Liver (tissue), 9 donors: Measurements from ENCODE around the gene SHROOM1. TPM values are rescaled to one million over a fixed set of nuclear protein-coding genes. Genes with fewer than 3 reads are reported as not detected.
A peak's percentile ranks its signal among the peaks of the same experiment; 100 is the strongest.

Experiments used
- DNase-seq: peaks from one replicate; pipeline ENCODE4 v3.0.0-alpha.2; 2017; ENCODE audit warnings: low spot score
- H3K27ac ChIP-seq, 2 donors: one replicate each; pipeline ENCODE4 v1.7.0; 2013; ENCODE audit warnings: inconsistent platforms in 2 of 2, low read length in 2 of 2, control low read depth in 1 of 2, low read depth in 1 of 2, mild to moderate bottlenecking in 1 of 2
- H3K27me3 ChIP-seq, 4 donors: one replicate each; pipeline versions ENCODE4 v1.6.1 to v1.7.0; 2013; ENCODE audit warnings: low read length in 3 of 4, inconsistent platforms in 1 of 4, mild to moderate bottlenecking in 1 of 4, moderate library complexity in 1 of 4; ENCODE audit not compliant: control insufficient read depth in 4 of 4, insufficient read depth in 4 of 4
- H3K36me3 ChIP-seq, 4 donors: one replicate each; pipeline versions ENCODE4 v1.6.1 to v1.7.0; 2013; ENCODE audit warnings: low read length in 3 of 4, mild to moderate bottlenecking in 3 of 4, low read depth in 1 of 4, moderate library complexity in 1 of 4; ENCODE audit not compliant: control insufficient read depth in 4 of 4, insufficient read depth in 3 of 4
- H3K4me1 ChIP-seq, 4 donors: one replicate each; pipeline versions ENCODE4 v1.6.1 to v1.7.0; 2013; ENCODE audit warnings: low read length in 3 of 4, mild to moderate bottlenecking in 3 of 4, moderate library complexity in 1 of 4; ENCODE audit not compliant: control insufficient read depth in 4 of 4, insufficient read depth in 4 of 4
- H3K4me3 ChIP-seq, 3 donors: one replicate each; pipeline versions ENCODE4 v1.6.1 to v1.7.0; 2013; ENCODE audit warnings: low read length in 3 of 3, control low read depth in 1 of 3, low read depth in 1 of 3, mild to moderate bottlenecking in 1 of 3
- H3K9ac ChIP-seq, 2 donors: one replicate each; pipeline ENCODE4 v1.7.0; 2013; ENCODE audit warnings: low read length in 2 of 2, mild to moderate bottlenecking in 2 of 2, moderate library complexity in 2 of 2, control low read depth in 1 of 2, low read depth in 1 of 2
- H3K9me3 ChIP-seq, 4 donors: one replicate each; pipeline versions ENCODE4 v1.6.1 to v1.7.0; 2013; ENCODE audit warnings: low read length in 3 of 4; ENCODE audit not compliant: control insufficient read depth in 4 of 4
- ATF3 ChIP-seq: IDR thresholded peaks from 2 replicates; pipeline ENCODE4 v1.6.1; 2016; ENCODE audit warnings: antibody characterized with exemption
- FOXA1 ChIP-seq: IDR thresholded peaks from 2 replicates; pipeline ENCODE4 v1.6.1; 2016; ENCODE audit warnings: antibody characterized with exemption
- FOXA2 ChIP-seq: IDR thresholded peaks from 2 replicates; pipeline ENCODE4 v1.6.1; 2016; ENCODE audit warnings: antibody characterized with exemption
- HNF4A ChIP-seq, 2 donors: conservative IDR thresholded peaks; 2 replicates each; pipeline ENCODE4 v1.6.1; 2016; ENCODE audit warnings: antibody characterized with exemption in 2 of 2, mild to moderate bottlenecking in 2 of 2
- HNF4G ChIP-seq: IDR thresholded peaks from 2 replicates; pipeline ENCODE4 v1.6.1; 2016; ENCODE audit warnings: antibody characterized with exemption
- JUND ChIP-seq, 2 donors: IDR thresholded peaks; 2 replicates each; pipeline ENCODE4 v1.6.1; 2016; ENCODE audit warnings: antibody characterized with exemption in 2 of 2
- NR2F2 ChIP-seq: IDR thresholded peaks from 2 replicates; pipeline ENCODE4 v1.6.1; 2016; ENCODE audit warnings: antibody characterized with exemption
- RAD21 ChIP-seq, 2 donors: IDR thresholded peaks; 2 replicates each; pipeline ENCODE4 v1.6.1; 2016; ENCODE audit warnings: antibody characterized with exemption in 2 of 2, mild to moderate bottlenecking in 2 of 2
- REST ChIP-seq: IDR thresholded peaks from 2 replicates; pipeline ENCODE4 v1.6.1; 2016; ENCODE audit warnings: antibody characterized with exemption, mild to moderate bottlenecking
- RXRA ChIP-seq, 2 donors: IDR thresholded peaks; 2 replicates each; pipeline ENCODE4 v1.6.1; 2017 to 2018; ENCODE audit warnings: antibody characterized with exemption in 2 of 2, mild to moderate bottlenecking in 1 of 2
- YY1 ChIP-seq: IDR thresholded peaks from 2 replicates; pipeline ENCODE4 v1.6.1; 2016; ENCODE audit warnings: antibody characterized with exemption, mild to moderate bottlenecking
- WGBS: extraction: QIAGEN DNeasy Blood & Tissue Kit; methylation state at CpG from one replicate; pipeline ENCODE4 v1.1.7; 2013; 5-methylcytosine and 5-hydroxymethylcytosine counted together
- polyA plus RNA-seq, 2 donors: library from polyadenylated mRNA; stranded (reverse) in 1 of 2; unstranded in 1 of 2; fragments of 200-250 nt in 1 of 2; fragments of >200 nt in 1 of 2; fragmentation: Nextera tagmentation in 1 of 2; extraction: Ambion mirVana in 1 of 2; gene quantifications; one replicate each; pipeline versions ENCODE4 v1.2.1 to v1.2.3, GENCODE V29; 2013 to 2015
- total RNA-seq, 2 donors: library from RNA; depleted of rRNA; stranded (reverse); fragments of >200 nt; gene quantifications; one replicate each; pipeline ENCODE4 v1.2.3, GENCODE V29; 2014
- TF ChIP-seq, protein P1 (sequence below): IDR thresholded peaks from 2 replicates; pipeline ENCODE4 v1.6.1; 2016; ENCODE audit warnings: antibody characterized with exemption
- TF ChIP-seq, protein P2 (sequence below): IDR thresholded peaks from 2 replicates; pipeline ENCODE4 v1.6.1; 2016; ENCODE audit warnings: antibody characterized with exemption
- TF ChIP-seq, protein P3 (sequence below): fragments of 150-350 bp; IDR thresholded peaks from 2 replicates; pipeline ENCODE4 v1.5.1; 2017; ENCODE audit warnings: improper control_type of control experiment, low read depth, low read length; ENCODE audit not compliant: missing input control
- donor health status: healthy.
- donor health status: healthy.
- donor health status: healthy.
- donor health status: healthy.
- donor health status: healthy.

Gene SHROOM1
- total and polyA plus RNA-seq, 4 donors, result 6.1 to 28.5 (median 18.3) TPM

DNA sequence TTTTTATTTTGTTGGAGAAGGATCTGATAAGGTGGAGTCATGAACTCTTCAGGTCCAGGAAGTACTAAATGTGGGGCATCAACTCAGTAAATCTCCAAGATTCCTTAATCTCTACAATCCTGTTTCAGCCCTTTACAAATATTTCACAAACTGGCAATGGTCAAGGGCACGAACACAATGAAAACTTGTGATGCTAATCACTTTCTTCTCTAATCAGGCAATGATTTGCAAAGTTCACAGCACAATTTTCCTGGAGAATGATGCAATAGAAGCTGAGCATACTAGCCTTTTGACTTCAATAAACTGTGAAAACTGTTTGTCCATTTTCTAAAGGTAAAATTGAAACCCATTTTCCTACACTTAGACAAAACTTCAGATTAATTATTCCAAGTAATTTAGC, 18.9 kb upstream of the SHROOM1 start (continued):
- TF ChIP-seq, protein P1, sequence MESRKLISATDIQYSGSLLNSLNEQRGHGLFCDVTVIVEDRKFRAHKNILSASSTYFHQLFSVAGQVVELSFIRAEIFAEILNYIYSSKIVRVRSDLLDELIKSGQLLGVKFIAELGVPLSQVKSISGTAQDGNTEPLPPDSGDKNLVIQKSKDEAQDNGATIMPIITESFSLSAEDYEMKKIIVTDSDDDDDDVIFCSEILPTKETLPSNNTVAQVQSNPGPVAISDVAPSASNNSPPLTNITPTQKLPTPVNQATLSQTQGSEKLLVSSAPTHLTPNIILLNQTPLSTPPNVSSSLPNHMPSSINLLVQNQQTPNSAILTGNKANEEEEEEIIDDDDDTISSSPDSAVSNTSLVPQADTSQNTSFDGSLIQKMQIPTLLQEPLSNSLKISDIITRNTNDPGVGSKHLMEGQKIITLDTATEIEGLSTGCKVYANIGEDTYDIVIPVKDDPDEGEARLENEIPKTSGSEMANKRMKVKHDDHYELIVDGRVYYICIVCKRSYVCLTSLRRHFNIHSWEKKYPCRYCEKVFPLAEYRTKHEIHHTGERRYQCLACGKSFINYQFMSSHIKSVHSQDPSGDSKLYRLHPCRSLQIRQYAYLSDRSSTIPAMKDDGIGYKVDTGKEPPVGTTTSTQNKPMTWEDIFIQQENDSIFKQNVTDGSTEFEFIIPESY, result peak; percentile 40
- peak; percentile 76 to 88 for TF ChIP-seq RXRA (IDR thresholded peaks at IDR 0.05)

GRCh38 chr5:132848270-132848669, 17.8 kb upstream of the SHROOM1 start:
- H3K27me3 ChIP-seq, result no peaks in the 10 kb centered on the region
- H3K4me1 ChIP-seq, result peaks cover 0 to 16% (median 9%) of the 10 kb centered on the region in 4 donors
- no peaks in the 10 kb centered on the region for H3K9me3 ChIP-seq
- 97% methylated on average over 8 of the region's 8 CpGs for WGBS
- H3K4me3 ChIP-seq, result no peak overlapping the region
- H3K36me3 ChIP-seq, result no peaks in the 10 kb centered on the region
- no peak for DNase-seq
- H3K27ac ChIP-seq, result peak overlapping the region; percentile 82 to 87
- no peak overlapping the region for H3K9ac ChIP-seq
- TF ChIP-seq RXRA (IDR thresholded peaks at IDR 0.05), result no peak
- TF ChIP-seq RAD21 (IDR thresholded peaks at IDR 0.05), result no peak
- no peak for TF ChIP-seq HNF4G

GRCh38 chr5:132841305-132841704, 10.9 kb upstream of the SHROOM1 start:
- no peak overlapping the region for H3K9ac ChIP-seq
- DNase-seq, result no peak

GRCh38 chr5:132840896-132841295, 10.4 kb upstream of the SHROOM1 start:
- Histone ChIP-seq H3K36me3 (no peaks in the 10 kb centered on the region), H3K4me1 (peaks cover 6 to 42% (median 15%) of the 10 kb centered on the region in 4 donors), H3K4me3 (no peak overlapping the region), H3K27ac (peak overlapping the region; percentile 91 to 98), H3K9me3 (no peaks in the 10 kb centered on the region), H3K9ac (no peak overlapping the region), H3K27me3 (no peaks in the 10 kb centered on the region)
- TF ChIP-seq, protein P2, sequence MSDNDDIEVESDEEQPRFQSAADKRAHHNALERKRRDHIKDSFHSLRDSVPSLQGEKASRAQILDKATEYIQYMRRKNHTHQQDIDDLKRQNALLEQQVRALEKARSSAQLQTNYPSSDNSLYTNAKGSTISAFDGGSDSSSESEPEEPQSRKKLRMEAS, result no peak
- TF ChIP-seq ATF3 (no peak), YY1 (no peak), JUND (IDR thresholded peaks at IDR 0.05) (no peak), FOXA1 (no peak), HNF4A (conservative IDR thresholded peaks at IDR 0.05) (no peak), RXRA (IDR thresholded peaks at IDR 0.05) (no peak), NR2F2 (no peak), REST (no peak), FOXA2 (no peak)
- TF ChIP-seq, protein P1, result no peak
- TF ChIP-seq, protein P3, sequence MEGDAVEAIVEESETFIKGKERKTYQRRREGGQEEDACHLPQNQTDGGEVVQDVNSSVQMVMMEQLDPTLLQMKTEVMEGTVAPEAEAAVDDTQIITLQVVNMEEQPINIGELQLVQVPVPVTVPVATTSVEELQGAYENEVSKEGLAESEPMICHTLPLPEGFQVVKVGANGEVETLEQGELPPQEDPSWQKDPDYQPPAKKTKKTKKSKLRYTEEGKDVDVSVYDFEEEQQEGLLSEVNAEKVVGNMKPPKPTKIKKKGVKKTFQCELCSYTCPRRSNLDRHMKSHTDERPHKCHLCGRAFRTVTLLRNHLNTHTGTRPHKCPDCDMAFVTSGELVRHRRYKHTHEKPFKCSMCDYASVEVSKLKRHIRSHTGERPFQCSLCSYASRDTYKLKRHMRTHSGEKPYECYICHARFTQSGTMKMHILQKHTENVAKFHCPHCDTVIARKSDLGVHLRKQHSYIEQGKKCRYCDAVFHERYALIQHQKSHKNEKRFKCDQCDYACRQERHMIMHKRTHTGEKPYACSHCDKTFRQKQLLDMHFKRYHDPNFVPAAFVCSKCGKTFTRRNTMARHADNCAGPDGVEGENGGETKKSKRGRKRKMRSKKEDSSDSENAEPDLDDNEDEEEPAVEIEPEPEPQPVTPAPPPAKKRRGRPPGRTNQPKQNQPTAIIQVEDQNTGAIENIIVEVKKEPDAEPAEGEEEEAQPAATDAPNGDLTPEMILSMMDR, result no peak
- no peak for DNase-seq
- WGBS, result 38% methylated on average over 1 of the region's 1 CpG

More at GRCh38 chr5:132841305-132841704, 10.9 kb upstream of the SHROOM1 start:
- H3K4me3 ChIP-seq, result no peak overlapping the region
- H3K27me3 ChIP-seq, result no peaks in the 10 kb centered on the region
- H3K4me1 ChIP-seq, result peaks cover 6 to 41% (median 15%) of the 10 kb centered on the region in 4 donors
- H3K9me3 ChIP-seq, result no peaks in the 10 kb centered on the region
- H3K27ac ChIP-seq, result peak overlapping the region; percentile 91 to 98
- no peak for TF ChIP-seq FOXA2
- TF ChIP-seq RAD21 (IDR thresholded peaks at IDR 0.05), result no peak
- TF ChIP-seq HNF4A (conservative IDR thresholded peaks at IDR 0.05), result no peak
- 79% methylated on average over 4 of the region's 4 CpGs for WGBS
- no peaks in the 10 kb centered on the region for H3K36me3 ChIP-seq
